ENCODE results near the gene PTTG2.

PTTG2 gene

DNA sequence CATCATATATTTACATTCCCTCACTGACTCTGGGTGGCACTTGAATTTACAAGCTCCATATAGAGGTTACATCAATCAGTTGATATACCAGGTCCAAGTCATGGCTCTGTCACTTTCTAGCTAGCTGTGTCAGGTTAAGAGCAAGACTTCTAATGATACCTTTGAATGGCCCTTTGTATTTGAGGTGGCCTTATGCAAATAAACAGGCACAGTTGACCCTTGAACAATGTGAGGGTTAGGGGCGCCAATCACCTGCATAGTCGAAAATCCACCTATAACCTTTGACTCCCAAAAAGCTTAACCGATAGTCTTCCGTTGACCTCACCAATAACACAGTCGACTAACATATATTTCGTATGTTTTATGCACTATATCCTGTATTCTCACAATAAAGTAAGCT lies 1.3 kb upstream of the PTTG2 start:
- intact Hi-C loops (cut with DNase I; ENCODE audit: low total_unique reads), result no loop called here
- H3K4me1 ChIP-seq, result peaks cover 0 to 21% (median 2%) of the 10 kb centered on the region in 4 donors
- no peak for DNase-seq
- no peaks in the 10 kb centered on the region for H3K9me3 ChIP-seq
- TF ChIP-seq, protein P1, sequence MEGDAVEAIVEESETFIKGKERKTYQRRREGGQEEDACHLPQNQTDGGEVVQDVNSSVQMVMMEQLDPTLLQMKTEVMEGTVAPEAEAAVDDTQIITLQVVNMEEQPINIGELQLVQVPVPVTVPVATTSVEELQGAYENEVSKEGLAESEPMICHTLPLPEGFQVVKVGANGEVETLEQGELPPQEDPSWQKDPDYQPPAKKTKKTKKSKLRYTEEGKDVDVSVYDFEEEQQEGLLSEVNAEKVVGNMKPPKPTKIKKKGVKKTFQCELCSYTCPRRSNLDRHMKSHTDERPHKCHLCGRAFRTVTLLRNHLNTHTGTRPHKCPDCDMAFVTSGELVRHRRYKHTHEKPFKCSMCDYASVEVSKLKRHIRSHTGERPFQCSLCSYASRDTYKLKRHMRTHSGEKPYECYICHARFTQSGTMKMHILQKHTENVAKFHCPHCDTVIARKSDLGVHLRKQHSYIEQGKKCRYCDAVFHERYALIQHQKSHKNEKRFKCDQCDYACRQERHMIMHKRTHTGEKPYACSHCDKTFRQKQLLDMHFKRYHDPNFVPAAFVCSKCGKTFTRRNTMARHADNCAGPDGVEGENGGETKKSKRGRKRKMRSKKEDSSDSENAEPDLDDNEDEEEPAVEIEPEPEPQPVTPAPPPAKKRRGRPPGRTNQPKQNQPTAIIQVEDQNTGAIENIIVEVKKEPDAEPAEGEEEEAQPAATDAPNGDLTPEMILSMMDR (IDR thresholded peaks at IDR 0.05), result no peak
- H3K36me3 ChIP-seq, result no peaks in the 10 kb centered on the region
- no peak overlapping the region for H3K4me3 ChIP-seq
- H3K27ac ChIP-seq, result no peak overlapping the region
- H3K27me3 ChIP-seq, result no peaks in the 10 kb centered on the region

DNA sequence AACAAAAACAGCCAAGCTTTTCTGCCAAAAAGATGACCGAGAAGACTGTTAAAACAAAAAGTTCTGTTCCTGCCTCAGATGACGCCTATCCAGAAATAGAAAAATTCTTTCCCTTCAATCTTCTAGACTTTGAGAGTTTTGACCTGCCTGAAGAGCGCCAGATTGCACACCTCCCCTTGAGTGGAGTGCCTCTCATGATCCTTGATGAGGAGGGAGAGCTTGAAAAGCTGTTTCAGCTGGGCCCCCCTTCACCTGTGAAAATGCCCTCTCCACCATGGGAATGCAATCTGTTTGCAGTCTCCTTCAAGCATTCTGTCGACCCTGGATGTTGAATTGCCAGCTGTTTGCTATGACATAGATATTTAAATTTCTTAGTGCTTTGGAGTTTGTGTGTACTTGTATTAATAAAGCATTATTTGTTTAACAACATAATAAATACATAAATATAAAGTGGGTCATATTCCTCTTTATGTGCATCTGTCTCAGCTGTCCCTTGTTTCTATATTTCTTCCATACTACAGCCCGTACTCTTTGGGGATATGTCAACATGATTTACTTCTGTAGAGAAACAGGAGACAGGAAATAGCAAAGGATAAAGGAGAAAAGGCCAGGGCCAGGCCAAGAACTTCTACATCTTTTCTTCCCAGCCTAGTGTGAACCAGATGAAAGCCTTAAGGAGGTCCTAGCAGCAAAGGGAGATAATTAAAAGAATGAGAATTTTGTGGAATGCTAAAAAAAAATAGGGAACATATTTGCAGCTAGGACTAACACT lies 667 bp downstream of the PTTG2 start:
- H3K36me3 ChIP-seq, result no peaks in the 10 kb centered on the region
- H3K4me3 ChIP-seq, result no peak overlapping the region
- peaks cover 0 to 38% (median 7%) of the 10 kb centered on the region in 4 donors for H3K4me1 ChIP-seq
- H3K9me3 ChIP-seq, result no peaks in the 10 kb centered on the region
- intact Hi-C loops (cut with DNase I; ENCODE audit: low total_unique reads), result no loop called here
- no peak for DNase-seq
- no peaks in the 10 kb centered on the region for H3K27me3 ChIP-seq
- TF ChIP-seq, protein P1 (IDR thresholded peaks at IDR 0.05), result no peak
- no peak overlapping the region for H3K27ac ChIP-seq

DNA sequence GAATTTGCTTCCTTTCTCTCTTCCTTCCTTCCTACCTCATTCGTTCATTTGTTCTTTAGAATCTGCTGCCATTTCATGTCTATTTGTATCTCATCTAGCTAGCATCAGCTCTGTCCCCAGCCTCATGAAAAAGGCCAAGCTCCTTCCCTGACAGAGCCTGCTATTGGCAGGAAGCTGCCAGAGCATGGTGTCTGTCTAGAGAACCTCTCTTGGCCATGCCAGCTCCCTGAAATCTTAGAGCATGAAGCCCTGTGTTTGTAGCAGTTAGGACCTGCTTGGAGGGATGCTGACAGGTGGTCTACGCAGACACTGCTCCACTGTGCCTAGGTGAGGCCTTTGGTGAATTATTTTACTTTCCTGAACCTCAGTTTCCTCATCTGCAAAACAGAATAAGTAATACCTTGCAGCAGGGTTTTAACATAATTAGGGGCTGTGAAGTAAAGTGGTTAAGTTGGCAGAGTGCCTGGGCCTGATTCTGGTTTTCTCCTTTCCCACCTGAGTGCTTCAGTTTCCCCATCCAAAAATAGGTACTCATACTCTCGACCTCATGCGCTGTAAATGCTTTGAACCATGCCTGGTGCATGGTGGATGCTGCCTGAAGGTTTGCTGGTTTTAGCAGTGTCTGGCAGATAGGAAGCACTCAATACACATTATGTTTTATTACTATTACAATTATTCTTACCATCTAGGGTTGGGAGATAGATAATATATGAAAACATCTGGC lies 4.7 kb downstream of the PTTG2 start:
- Histone ChIP-seq H3K36me3 (no peaks in the 10 kb centered on the region), H3K27ac (no peak overlapping the region), H3K4me1 (peaks cover 0 to 69% (median 28%) of the 10 kb centered on the region in 4 donors), H3K27me3 (no peaks in the 10 kb centered on the region), H3K4me3 (no peak overlapping the region), H3K9me3 (no peaks in the 10 kb centered on the region)
- intact Hi-C loops (cut with DNase I; ENCODE audit: low total_unique reads), result no loop called here
- DNase-seq, result no peak
- TF ChIP-seq, protein P1 (IDR thresholded peaks at IDR 0.05), result no peak

DNA sequence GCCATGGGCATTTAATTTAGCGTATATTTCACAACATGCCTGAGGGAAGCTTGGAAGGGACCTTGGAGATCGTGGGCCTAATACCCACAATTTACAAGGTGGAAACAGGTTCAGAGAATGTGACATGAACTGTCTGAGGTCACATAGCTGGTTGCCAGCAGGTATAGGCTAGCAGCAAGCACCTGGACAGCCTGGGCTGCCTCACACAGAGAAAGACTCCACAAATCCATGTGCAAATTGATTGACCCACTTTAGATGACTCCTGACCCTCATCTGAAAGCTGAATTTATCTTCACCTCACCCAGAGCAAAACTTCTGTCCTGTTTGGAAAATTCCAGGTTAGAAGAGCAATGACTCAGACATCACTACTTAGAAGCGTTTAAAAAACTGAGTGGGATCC lies 5.8 kb downstream of the PTTG2 start:
- peaks cover 0 to 74% (median 36%) of the 10 kb centered on the region in 4 donors for H3K4me1 ChIP-seq
- no peaks in the 10 kb centered on the region for H3K9me3 ChIP-seq
- intact Hi-C loops (cut with DNase I; ENCODE audit: low total_unique reads), result no loop called here
- H3K27ac ChIP-seq, result peak overlapping the region; percentile 1 to 24
- H3K27me3 ChIP-seq, result no peaks in the 10 kb centered on the region
- TF ChIP-seq, protein P1 (IDR thresholded peaks at IDR 0.05), result no peak
- no peaks in the 10 kb centered on the region for H3K36me3 ChIP-seq
- H3K4me3 ChIP-seq, result no peak overlapping the region
- DNase-seq, result no peak

DNA sequence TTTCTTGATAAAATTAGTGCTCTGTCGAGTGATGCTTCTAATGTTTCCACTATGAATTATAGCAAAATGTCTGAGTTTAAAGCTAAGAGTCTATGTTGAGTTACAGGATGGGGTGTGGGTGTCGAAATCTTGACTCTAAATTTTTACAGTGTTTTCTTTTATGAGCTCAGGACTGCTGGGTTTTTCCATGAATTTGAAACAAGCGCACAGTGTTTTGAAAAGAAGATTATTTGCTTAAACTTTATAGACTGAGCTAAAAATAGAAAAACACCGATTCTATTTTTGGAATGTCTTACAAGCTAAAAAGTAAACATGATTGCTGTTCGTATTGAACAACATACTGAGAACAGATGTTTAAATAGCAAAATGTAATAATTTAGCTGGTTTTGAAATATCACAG lies 7.5 kb downstream of the PTTG2 start:
- Histone ChIP-seq H3K9me3 (no peaks in the 10 kb centered on the region), H3K27me3 (no peaks in the 10 kb centered on the region), H3K4me3 (peak overlapping the region in 1 of 2 donors; percentile 11), H3K27ac (peak overlapping the region; percentile 63 to 69), H3K4me1 (peaks cover 0 to 72% (median 35%) of the 10 kb centered on the region in 4 donors), H3K36me3 (no peaks in the 10 kb centered on the region)
- TF ChIP-seq, protein P1 (IDR thresholded peaks at IDR 0.05), result no peak
- no peak for DNase-seq
- intact Hi-C loops (cut with DNase I; ENCODE audit: low total_unique reads), result no loop called here
